ENCODE measurements around the gene MAPKAP1.

The MAPKAP1 gene

DNA sequence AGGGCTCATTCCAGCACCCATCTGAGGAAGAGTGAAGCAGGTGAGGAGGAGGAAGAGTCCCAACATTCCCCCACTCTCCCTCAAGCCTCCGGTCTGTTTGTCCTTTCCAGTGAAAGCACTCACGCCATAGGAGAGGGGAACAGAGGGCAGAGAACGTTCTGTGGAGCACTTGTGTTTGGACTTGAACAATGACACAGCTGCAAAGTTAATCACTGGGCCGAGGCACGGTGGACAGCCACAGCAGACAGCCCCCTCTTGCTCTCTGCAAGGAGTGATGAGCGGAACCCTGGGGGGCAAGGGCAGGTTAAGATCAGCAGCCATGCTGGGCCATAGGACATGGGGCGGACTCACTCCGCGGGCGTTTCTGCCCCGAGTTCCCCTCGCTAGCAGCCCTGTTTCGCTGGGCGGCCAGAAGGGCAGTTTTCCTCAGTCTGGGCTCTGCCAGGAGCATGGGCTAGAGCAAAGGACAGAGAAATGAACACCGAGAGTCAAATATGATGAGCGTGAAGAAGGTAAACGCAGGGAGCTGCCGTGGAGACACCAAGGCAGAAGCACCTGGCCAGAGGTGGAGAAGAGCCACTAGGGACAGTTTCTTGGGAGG lies 259.7 kb downstream of the MAPKAP1 start:
- DNase-seq (ENCODE audit: low spot score): no peak

DNA sequence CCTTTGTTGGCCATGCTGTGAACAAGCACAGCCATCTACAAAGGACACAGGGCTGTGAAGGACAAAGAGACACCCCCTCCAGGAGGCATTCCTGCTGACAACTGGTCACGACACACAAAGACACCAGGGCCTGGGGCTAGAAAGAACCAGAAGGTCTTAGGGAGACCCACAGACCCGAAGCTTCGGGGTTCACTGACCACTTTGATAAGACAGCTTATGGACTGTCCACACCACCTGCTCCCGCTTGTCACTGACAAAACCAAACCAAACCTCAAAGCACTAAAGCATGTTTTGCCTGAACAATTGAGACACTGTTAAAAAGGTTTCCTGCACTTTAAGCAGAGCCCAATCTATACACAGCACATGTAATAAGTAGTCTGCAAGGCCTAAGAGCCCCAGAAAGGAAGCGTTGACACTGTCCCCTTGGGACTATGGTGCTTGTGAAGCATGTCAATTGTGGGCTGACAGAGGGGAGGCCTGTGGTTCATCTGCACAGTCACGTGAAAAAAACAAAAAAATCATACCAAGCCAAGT lies 260.4 kb downstream of the MAPKAP1 start:
- no peak for DNase-seq (ENCODE audit: low spot score)

DNA sequence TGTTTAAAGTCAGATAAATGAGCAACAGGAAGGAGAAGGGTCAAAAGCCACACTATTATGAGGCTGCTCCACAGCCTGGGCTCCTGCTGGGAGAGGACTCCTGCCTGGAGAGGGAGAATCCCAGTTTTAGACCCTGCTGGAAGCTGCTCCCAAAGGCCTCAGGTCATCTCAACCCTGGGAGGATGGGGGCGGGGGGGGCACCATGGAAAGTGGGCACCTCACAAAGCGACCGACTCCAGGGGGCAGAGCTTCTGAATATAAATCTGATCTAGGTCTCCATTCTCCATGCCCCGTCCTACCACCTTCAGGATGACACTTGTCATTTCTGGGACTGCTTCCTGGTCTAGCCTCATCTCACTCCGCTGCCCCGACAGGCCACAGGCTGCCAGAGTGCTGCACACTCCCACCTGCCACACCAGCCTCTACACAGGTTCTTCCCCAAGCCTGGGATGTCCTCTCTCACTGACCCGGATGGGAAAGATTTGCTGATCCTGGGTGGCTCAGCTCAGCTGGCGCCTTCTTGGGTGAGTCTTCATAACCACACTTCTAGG lies 262.0 kb downstream of the MAPKAP1 start:
- DNase-seq (ENCODE audit: low spot score): no peak

DNA sequence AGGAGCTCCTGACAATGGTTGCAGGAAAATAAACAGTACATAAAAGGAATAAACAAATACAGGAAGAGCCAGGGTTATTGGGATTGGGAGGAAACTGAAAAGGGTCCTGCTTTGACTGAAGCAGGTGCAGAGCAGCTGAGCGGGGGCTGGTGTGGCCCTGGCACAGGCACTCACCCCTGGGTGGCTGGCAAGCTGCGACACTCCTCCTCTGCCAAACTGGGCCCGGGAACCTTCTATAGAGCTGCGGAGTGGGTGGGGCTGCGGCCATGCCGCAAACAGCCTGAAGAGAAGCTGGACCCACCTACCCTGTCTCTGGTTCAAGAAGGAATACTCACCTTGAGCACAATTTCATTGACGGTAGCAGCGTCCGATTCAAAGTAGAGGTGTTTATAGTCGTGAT lies 262.8 kb downstream of the MAPKAP1 start:
- DNase-seq (ENCODE audit: low spot score): no peak

DNA sequence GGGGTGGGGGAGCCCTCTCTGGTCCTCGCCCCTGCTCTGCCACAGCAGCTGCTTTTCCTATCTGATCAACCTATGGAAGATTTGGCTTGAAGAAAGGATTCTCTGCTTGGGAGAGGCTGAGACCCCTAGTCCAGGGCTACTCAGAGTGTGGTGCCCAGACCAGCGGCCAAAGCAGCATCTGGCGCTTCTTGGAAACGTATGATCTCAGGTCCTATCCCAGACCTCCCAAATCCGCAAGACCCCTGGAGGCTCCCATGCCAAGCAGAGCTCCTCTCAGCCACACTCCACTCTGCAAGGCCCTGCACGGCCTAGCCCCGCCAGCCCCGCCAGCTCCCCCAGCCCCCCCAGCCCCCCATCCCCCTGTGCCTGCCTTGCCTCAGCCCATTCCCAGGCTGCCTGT lies 263.6 kb downstream of the MAPKAP1 start:
- DNase-seq (ENCODE audit: low spot score): no peak

DNA sequence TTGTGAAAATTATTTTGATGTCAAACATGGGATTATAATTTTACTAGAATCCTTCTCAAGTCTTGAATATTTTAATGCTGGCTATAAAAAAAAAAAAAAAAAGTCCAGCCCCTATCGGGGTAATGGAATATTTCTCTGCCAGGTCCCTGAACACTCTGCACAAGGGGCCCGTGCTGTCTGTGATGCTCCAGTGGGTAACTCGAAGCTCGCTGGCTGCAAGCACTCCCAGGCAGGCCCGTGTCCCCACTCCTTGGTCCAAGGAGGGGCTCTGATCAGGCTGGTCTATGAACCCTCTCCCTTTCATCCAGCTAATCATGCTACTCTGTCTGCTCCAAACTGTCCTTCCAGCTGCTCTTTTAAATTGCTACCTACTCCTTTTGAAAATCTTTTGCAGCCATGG lies 264.6 kb downstream of the MAPKAP1 start:
- no peak for DNase-seq (ENCODE audit: low spot score)

DNA sequence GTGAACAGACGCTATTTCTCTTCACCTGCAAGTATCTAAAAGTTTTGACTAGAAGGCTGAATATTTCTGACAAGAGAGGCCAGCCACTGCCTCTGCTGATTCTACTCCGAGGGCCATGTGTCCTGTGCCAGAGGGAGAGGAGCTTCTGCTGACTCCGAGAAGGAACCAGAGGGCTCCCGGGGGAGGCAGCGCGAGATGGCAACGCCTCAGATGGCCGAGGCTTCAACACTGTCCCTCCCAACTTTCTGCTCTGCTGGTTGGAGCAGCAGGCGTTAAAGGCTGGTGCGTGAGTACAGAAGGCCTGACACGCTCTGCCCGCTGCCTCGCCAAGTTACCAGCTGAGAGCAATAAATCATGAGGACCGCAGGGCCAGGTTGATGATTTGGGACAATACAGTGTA lies 266.6 kb downstream of the MAPKAP1 start:
- DNase-seq (ENCODE audit: low spot score): no peak

DNA sequence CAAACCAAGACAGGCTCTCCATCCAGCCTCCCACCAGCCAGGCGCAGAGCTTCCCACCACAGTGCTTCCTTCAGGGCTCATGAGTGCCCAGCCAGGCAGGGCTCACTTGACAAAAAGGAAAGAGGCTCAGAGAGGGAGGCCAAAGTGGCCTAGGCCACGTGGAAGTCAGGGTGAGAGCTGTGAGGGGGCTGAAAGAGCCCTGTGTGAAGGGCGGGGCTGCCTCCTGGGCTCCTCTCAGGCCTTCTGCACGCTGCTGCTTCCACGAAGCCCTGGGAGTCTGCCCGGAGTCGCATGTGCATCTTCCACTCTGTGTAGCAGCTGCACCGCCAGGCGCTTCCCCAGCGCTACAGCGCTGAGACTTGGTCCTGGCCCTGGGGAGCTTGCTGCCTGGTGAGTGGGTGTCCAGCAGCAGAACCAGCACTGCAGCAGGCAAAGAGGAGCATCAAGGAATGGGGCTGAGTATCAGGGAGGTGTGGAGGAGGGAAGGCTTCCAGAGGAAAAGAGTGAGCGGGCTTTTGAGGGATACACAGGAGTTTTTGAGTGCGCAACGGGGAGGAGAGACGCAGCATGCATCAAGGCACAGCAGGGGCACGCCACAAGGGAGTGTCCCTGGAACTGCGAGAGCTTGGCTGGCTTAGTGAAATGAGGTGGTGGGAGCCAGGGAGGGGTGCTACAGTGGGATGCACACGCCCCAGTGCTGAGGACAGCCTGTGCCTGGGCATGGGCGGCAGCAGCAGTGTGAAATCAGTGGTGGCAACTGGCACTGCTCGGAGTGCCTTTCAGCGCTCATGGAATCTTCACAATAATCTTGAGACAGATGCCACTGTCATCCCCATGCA lies 267.4 kb downstream of the MAPKAP1 start:
- DNase-seq (ENCODE audit: low spot score): no peak

DNA sequence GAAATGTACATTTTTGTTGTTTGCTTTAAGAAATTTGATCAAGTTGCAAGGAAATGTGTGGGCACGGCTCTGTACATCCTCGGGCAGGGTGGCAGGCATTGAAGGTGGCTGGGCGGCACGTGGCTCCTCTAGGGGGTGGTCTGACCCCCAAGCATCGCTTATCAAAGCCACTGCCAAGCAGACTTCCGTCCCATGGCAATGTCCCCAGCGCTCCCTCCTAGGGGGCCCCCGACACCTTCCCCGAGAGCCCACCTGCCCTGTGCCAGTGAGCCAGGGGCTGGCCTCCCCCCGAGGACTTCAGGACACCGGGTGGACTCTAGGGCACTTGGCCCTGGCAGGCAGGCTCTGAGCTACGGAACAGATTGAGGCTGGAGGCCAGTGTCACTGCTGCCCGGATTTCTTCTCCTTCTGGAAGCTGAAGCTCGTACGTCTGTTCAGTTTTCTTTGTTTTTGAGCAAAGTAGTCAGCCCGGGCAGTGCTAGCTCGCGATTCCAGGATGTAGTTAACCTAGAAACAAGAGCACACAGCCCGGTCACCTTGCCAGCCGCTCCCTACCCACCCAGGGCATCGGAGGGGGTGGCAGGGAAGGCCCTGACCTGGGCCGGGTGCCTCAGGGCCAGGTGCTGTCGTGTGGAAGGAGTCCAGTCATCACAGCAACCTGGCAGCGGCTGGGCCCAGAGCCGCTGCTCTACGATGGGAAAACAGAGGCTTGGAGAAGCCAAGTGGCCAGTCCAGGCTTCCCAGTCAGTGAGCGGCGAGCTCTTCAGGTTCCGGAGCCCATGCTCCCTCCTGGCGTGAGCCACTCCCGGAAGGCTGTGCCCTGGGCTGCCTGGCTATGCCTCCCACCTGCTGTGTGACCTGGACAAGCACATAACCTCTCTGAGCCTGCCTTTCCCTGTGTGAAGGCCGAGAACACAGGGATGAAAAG lies 268.2 kb downstream of the MAPKAP1 start:
- DNase-seq (ENCODE audit: low spot score): no peak

DNA sequence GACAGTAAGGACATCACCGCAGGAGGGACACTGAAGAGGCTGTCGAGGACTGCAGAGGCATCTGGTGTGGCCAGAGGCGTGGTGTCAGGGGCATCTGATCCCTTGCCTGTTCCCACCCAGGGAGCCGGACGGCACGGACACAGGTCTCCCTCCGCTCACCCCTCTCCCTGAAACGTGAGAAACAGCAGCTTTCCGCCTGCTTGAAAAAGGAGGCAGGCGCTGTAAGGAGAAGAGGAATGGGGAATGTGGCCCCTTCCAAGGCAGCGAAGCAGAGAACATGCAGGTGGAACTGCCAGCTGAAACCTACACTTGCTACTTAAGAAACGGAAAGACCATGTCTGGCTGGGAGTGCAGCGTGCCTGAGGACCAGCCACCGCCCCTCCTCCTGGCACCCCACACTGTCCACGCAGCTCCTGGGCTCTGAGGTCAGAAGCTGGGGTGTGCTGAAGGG lies 269.2 kb downstream of the MAPKAP1 start:
- no peak for DNase-seq (ENCODE audit: low spot score)

DNA sequence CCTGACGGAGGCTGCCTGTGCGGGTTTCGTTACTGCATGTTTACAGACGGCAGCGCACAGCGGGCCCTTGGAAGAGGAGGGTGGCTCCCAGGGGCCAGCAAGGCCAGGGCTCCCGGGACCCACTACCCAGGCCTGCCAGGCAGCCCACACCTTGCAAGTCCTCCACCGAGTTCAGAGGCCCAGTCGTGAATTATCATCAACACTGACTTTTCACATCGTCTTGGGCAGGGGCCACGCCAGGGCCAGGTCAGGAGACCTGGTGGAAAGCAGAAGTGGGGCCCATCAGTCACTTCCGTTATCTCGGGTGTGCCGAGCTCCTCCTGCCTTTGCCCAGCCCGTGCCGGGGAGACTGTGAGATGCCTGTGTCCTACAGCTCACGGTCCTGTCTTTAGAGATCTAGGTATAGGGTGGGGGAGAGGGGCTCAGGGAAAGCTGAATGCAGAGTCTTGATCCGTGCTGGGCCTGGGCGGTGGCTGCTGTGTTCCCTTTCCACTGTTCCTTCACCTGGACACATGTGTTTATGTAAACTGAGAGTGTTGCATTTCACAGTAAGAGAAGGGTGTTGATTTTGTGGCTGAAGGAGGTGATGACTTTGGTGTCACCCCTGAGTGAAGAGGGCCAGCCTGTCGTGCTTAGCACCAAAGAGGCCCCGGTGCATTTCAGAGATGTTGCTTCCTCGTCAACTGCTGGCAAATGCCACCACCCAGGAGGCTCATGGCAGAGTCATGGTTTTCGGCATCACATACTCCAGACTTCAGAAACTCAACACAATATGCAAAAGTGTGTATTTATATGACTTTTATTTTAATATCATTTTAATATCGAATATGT lies 270.2 kb downstream of the MAPKAP1 start:
- DNase-seq (ENCODE audit: low spot score): no peak

DNA sequence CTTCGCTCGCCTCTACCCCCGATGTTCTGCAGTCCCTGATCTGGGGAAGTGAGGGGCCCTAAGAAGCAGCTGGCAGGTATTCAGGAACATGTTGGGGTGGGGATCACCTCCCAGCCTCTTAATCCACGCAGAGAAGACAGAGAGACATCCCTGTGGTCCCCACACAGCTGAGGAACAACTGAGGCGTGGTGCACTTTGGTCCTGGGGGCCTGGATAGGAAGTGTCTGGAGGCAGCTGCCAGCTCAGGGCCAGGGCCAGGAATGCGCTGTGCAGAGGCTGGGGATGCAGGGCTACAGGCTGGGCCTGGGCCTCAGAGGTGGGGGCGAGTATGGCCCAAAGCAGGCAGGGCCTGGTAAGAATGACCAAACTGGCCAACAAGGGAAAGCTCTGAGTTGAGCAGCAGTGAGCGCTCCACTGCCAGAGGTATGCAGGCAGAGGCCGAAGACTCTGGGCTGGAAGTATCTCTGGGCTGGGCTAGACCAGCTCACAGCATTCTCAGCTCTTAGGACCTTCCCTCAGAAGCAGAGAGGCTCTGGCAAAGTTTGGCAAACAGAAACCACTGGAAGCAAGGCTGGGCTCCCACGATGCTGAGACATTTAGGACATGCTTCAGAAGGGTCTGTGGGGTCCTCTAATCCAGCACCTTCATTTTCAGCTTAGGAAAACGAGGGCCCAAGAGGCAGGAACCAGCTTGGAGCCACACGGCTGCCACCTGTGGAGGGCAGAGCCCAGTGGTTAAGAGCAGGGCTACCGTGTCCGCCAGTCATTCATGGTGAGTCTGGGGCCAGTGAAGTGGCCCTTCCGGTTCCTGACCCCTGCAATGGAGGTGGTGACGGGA lies 271.0 kb downstream of the MAPKAP1 start:
- no peak for DNase-seq (ENCODE audit: low spot score)

DNA sequence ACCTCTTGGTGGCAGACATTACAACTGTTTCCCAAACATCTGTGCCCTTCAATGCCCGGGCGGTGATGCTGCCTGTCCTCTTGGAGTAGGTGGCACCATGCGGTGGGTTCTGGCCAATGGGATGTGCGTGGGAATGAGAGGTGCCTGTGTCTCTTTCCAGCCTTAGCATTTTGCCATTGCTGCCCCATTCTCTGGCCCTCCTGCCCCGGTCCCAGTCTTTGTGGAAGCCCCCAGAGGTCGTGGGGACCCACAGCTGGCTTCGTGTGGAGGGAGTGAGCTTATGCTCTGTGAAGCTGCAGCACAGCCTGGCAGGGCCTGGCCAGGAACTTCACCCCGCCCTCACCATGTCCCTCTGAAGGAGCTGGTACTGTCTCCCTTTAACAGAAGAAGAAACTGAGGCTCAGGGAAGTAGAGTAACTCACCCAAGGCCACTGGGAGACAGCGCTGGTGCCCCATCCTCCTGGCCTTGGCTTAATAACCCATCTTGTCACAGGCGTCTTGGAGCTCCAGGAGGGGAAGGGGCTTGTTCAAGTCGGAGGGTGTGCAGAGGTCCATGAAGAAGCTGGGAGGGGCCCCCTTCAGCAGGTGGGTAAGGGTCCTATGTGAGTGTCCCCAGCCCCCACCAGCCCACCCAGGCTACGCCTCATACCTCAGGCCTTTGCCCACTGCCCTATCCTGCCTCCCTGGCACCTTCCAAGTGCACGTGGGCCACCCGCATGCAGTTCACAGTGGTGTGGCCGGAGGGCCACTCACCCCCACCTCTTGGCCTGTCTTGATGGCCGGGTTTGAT lies 271.8 kb downstream of the MAPKAP1 start:
- no peak for DNase-seq (ENCODE audit: low spot score)

DNA sequence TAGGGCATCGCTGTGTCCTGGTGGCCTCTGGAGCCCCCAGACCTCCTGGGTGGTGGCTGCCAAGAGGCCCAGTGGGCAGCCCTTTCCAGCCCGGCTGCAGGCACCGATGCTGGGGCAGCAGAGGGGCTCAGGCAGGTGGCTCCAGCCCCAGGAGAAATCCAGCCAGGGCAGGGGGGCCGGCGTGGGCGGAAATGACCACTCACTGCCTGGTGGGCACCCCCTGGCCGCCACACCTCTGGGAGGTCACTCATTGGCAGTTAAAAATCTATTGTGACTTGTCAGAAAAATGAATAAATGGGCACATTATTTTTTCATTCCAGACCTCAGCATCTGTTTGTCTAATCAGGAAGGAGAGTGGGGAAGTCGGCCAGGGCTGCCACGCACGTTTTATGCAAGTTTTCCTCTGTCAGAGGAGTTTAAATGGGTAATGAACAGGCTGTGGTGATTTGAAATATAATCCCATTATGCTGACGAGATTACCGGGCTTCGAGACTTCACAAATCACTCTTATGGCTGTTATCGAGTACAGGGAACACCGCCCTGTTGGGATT lies 273.5 kb downstream of the MAPKAP1 start:
- no peak for DNase-seq (ENCODE audit: low spot score)

DNA sequence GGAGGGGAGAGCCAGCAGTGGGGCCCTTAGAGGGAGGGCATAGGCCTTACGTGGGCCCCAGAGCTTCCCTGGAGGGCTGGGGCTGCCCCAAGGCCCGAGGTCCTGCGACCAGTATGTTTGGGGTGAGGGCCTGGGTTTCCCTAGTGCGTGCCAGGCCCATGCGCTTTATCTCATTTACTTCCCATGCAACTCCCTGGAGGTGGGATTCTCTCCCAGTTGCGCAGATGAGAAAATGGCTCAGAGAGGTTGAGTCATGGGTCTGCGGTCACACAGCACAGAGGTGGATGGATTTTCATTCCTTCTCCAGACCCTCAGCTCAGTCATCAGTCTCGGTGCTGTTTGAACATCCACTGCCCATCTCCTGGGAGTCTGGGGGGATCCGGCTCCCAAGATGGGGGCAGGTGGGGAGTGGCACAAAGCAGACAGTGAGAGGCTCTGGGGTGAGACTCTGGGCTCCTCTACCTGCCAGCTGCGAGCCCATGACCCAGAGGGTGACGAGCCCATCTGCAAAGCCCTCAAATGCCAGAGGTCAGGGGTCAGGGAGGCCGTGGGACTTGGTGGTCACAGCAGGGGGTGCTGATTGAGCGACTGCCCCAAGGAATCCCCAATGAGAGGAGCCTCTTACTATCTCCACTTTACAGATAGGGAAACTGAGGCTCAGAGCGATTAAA lies 274.2 kb downstream of the MAPKAP1 start:
- DNase-seq (ENCODE audit: low spot score): no peak

DNA sequence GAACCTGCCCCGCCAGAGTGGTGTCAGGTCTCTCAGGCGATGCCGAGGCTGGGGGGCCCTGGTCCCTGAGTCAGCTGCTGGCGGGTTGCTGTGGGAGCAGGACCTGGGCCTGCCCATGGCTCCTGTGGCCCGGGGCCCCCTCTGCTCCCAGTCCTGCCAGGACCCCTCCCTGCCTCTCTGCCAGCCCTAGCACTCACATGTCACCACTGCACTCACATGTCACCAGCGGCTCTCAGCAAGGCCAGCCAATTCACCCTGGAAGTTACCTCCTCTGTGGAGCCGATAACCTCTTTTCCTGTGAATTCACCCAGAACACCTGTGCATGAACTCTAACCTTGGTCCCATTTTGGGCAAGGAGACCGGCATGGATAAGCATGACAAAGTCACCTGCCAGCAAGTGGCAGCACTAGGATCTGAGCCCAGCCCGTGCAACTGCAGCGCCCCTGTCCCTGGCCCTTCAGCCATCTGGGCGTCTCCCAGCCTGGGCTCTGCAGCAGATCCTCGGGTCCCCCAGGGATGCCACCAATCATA lies 275.2 kb downstream of the MAPKAP1 start:
- DNase-seq (ENCODE audit: low spot score): no peak

DNA sequence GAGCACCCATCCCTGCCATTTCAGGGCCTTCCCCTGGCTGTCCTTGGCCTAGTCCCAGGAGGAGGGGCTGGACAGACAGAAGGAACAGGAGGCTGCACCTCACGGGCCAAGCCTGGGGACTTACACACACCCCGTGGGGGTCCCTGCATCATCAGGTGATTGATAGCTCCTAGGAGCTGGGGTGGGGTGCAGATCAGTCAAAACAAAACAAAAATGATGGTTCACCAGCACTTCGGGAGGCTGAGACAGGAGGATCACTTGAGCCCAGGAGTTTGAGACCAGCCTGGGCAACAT lies 276.0 kb downstream of the MAPKAP1 start:
- DNase-seq (ENCODE audit: low spot score): no peak
